GM21526 (cell line): ENCODE results near the gene IBA57.
A peak's percentile ranks its signal among the peaks of the same experiment; 100 is the strongest.

ENCODE experiments used
- ATAC-seq: cut with Tn5 transposase; IDR thresholded peaks from one replicate; pipeline ENCODE4 v1.9.1; 2021; ENCODE audit warnings: moderate library complexity; ENCODE audit not compliant: unreplicated experiment, low FRiP score

The IBA57 gene

GRCh38 chr1:228165372-228166169 is at the start of gene IBA57:
IBA57 (plus strand) TSS chr1:228165804; CDS start chr1:228165817, 13 bp downstream.
- ATAC-seq: peak; percentile 82

DNA sequence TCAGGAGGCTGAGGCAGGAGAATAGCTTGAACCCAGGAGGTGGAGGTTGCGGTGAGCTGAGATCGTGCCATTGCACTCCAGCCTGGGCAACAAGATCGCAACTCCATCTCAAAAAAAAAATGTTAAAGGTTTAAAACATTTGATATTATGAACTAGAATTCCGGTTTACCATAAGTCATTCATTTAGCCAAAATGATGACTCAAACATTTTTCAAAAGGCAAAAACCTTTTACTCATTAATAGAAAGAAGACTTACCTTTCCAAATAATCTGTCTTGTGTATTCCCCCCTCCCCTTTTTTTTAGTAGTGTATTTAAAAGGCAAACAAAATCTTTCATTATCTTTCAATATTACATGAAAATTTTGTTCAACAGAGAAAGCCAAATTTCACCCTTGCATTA is 48.3 kb upstream of the IBA57 start:
- ATAC-seq: no peak

DNA sequence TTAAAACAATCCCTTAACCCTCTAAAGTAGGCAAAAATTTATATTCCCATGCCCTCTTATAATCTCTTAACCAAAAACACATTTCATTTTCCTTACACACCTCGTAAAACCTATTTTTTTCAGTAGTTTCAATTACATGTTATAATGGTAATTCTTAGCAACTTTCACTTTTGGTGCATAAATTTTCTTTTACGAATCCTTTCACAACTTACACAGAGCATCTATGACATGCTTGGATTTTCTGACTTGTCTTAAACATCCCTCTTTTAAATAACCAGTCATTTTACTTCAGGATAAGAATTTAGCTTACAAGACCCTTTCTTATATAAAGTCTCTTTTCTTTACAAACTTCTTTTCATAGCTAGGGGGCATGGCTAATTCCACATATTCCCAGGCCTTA is 47.6 kb upstream of the IBA57 start:
- ATAC-seq: no peak

DNA sequence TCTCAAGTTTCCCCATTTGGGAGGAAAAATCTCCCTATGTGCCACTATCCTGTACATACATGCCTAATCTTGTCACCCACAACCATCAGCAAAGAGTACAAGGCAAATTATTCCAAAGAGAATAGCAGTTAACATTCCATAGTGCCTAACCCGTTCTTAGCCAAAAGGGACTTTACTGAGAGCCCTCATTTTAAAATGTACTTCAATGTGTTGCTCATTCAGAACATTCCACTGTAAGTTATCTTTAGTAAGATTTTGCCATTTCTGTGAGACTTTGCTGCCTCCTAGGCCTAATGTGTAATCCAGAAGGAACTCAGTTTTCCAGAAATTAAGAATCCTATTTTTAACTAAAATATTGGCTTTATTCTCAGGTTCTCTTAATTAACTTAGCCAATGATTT is 45.3 kb upstream of the IBA57 start:
- ATAC-seq: no peak

GRCh38 chr1:228120857-228121489 is 44.6 kb upstream of the IBA57 start:
- no peak for ATAC-seq

GRCh38 chr1:228122921-228123441 is 42.6 kb upstream of the IBA57 start:
- ATAC-seq: no peak

- no peak for ATAC-seq
These were observed 42.1 kb upstream of the IBA57 start for GRCh38 chr1:228123505-228123904.

DNA sequence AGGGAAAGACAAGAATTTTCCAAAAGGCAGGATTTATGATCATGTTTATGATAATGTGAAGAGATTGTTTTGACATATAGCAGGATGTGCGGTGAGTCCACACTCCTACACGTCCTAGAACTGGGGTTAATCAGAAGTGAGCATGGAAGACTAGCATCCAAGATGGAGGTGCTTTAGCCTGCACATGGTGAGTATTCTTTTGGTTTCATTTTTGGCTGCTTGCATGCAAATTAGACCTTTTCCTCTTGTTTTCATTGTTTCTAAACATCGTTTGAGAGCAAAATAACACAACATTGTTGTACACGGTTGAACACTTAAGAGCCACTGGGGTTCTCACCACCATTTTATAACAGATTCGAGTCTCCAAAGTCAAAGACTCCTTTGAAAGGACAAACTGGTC is 40.4 kb upstream of the IBA57 start:
- ATAC-seq: no peak

- ATAC-seq: no peak
These were observed 33.8 kb upstream of the IBA57 start for GRCh38 chr1:228131766-228132165.

DNA sequence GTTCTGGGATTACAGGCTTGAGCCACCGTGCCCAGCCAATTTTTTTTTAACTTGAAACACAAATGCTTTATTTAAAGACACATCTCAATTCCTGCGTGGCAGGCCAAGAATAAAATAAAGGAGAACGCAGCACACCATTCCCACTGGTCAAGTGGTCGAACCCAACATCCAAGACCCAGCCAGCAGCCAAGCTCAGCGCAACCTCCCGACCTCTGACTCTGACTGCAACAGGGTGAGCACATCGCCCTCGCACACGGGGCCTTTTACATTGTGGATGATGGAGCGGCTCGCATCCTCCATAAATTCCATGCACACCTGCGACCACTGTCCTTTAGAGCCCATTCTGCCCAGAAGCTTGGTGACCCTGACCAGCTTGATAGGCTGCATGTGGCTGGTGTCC is 31.0 kb upstream of the IBA57 start:
- ATAC-seq: no peak

DNA sequence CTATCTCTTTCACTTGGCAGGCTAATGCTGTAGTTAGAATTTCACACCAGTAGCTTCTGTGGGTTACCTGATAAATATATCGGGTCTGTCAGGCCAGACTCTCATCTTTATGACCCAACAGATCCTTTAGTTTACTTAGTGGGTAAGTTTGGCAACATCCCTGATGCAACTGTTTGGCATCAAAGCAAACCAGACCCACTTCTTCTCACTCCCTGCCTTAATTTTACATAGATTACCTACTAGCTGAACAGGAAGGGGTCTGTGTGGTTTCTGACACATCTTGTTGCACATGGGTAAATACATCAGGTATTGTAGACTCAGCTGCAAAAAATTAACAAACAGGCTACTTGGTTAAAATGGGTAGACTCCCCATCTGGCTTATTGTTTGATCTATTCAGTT is 28.7 kb upstream of the IBA57 start:
- ATAC-seq: no peak

DNA sequence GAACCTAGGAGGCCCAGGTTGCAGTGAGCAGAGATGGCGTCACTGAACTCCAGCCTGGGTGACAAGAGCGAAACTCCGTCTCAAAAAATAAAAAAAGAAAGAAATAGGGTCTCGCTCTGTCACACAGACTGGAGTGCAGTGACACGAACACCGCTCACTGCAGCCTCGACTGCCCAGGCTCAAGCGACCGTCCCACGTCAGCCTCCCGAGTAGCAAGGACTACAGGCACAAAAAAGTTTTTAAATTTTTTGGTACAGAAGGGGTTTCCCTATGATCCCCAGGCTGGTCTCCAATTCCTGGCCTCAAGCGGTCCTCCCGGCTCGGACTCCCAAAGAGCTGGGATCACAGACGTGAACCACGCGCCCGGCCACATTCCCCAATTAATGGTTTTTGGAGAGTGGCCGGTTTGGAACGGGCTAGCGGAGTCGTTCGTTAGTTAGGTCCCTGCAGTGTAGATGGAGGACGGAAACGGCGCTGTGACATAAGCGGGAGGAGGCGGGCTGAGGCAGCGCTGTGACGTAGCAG is 26.1 kb upstream of the IBA57 start:
- ATAC-seq: peak; percentile 0

GRCh38 chr1:228139931-228140723 is 25.5 kb upstream of the IBA57 start, which contains the start of gene GUK1:
GUK1 (plus strand) TSS chr1:228140279; CDS start chr1:228140303, 24 bp downstream.
- ATAC-seq: peak; percentile 92

- no peak for ATAC-seq
These were observed 24.8 kb upstream of the IBA57 start for GRCh38 chr1:228140724-228141225.

GRCh38 chr1:228141226-228142044 is 24.2 kb upstream of the IBA57 start:
- no peak for ATAC-seq

GRCh38 chr1:228142155-228142691 is 23.4 kb upstream of the IBA57 start:
- no peak for ATAC-seq

DNA sequence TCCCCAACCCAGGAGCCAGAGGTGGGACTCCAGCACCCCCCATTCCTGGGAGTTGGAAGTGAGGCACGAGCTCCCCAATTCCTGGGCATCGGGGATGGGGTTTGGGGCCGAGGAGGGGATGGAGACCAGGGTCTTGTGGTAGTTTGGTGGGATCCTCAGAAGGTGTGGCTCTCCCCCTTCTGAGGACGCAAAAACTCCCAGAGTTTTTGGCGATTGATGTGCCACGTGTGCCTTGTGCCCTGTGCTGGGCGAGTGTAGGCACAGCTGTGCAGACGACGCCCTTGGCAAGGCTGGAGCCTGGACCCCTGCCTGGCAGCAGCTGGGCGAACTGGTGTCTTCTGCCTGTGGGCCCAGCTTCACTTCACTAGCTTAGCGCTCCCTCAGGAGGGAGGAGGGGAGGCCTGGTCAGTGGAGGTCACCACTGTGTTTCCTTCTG is 22.9 kb upstream of the IBA57 start:
- no peak for ATAC-seq

GRCh38 chr1:228143480-228144192 is 22.0 kb upstream of the IBA57 start:
- ATAC-seq: no peak
